HepG2 (cell line): ENCODE measurements around the gene SEPHS1. TPM values are rescaled to one million over a fixed set of nuclear protein-coding genes. Genes with fewer than 3 reads are reported as not detected.
A peak's percentile ranks its signal among the peaks of the same experiment; 100 is the strongest.

ENCODE experiments used
- ATAC-seq: fragments of 200-7000 bp; cut with Tn5 transposase; 3 replicates; pipeline ENCODE4 v1.9.1; 2020; ENCODE audit warnings: mild to moderate bottlenecking, moderate library complexity
- BruUV-seq: library from RNA; stranded (reverse); fragments of 400-500 nt; replicated peaks from 2 replicates; lab custom pipeline; 2021; lab: Mats Ljungman, UMichigan
- CTCF ChIA-PET: fragments of 300-600 bp; formaldehyde crosslinking; extraction: SDS; loops from one replicate; lab custom pipeline; 2021; ENCODE audit warnings: low total read pairs, inconsistent platforms, low intra/inter-chr PET ratio; lab: Yijun Ruan, JAX
- POLR2A ChIA-PET: fragments of 350-600 bp; sonication (Branson Sonifier 250); formaldehyde crosslinking; loops from one replicate; lab custom pipeline; 2020; ENCODE audit warnings: antibody characterized with exemption, inconsistent platforms; lab: Yijun Ruan, JAX
- DNase-seq: peaks from one replicate; pipeline ENCODE4 v3.0.0-alpha.2; 2015; ENCODE audit warnings: low spot score
- FAIRE-seq: peaks from 3 replicates; lab custom pipeline; 2011; peaks lifted over from hg19 to GRCh38; lab: Jason Lieb, UNC
- H2AFZ ChIP-seq: one replicate; pipeline ENCODE4 v1.6.1; 2011; ENCODE audit warnings: low read length, inconsistent platforms
- H3K27ac ChIP-seq: fragments of 300-600 bp; 3 replicates; pipeline ENCODE4 v1.8.0; 2011; ENCODE audit warnings: mixed run types, mild to moderate bottlenecking, mixed read lengths, low read length, inconsistent platforms; ENCODE audit not compliant: insufficient read depth; ENCODE audit errors: extremely low read length
- H3K27me3 ChIP-seq, 2 experiments: fragments of 200-600 bp in 1 of 2; 2 replicates in 1 of 2; 3 replicates in 1 of 2; pipeline versions ENCODE4 v1.6.0 to v1.8.0; 2011; ENCODE audit warnings: low read length in 2 of 2, mild to moderate bottlenecking in 2 of 2, moderate library complexity in 2 of 2, inconsistent platforms in 1 of 2; ENCODE audit not compliant: insufficient read depth in 2 of 2, control insufficient read depth in 1 of 2
- H3K36me3 ChIP-seq, 2 experiments: fragments of 200-600 bp in 1 of 2; replicated peaks in 1 of 2; 2 replicates in 1 of 2; 3 replicates in 1 of 2; pipeline versions ENCODE4 v1.5.1 to v1.8.0; 2011; ENCODE audit warnings: low read length in 2 of 2, inconsistent platforms in 1 of 2; ENCODE audit not compliant: insufficient read depth in 2 of 2, control insufficient read depth in 1 of 2
- H3K4me1 ChIP-seq: 2 replicates; pipeline ENCODE4 v1.5.1; 2012; ENCODE audit warnings: low read length, inconsistent platforms; ENCODE audit not compliant: insufficient read depth
- H3K4me2 ChIP-seq: 2 replicates; pipeline ENCODE4 v1.6.0; 2011; ENCODE audit warnings: low read depth, low read length, inconsistent platforms
- H3K4me3 ChIP-seq, 3 experiments: fragments of 200-600 bp in 1 of 3; sonication (generic), shearing (Covaris generic) in 1 of 3; replicated peaks in 1 of 3; 2 replicates each; pipeline ENCODE4 v1.5.1; 2011 to 2016; ENCODE audit warnings: low read length in 3 of 3, inconsistent platforms in 2 of 3, low read depth in 2 of 3, mild to moderate bottlenecking in 2 of 3, control low read depth in 1 of 3, mixed read lengths in 1 of 3; ENCODE audit not compliant: insufficient read depth in 1 of 3
- H3K79me2 ChIP-seq: one replicate; pipeline ENCODE4 v1.6.1; 2011; ENCODE audit warnings: low read length, inconsistent platforms; ENCODE audit not compliant: insufficient read depth
- H3K9ac ChIP-seq: 2 replicates; pipeline ENCODE4 v1.6.0; 2011; ENCODE audit warnings: mild to moderate bottlenecking, low read depth, low read length, inconsistent platforms; ENCODE audit not compliant: insufficient read depth
- H3K9me3 ChIP-seq: 2 replicates; pipeline ENCODE4 v1.5.1; 2012; ENCODE audit warnings: mild to moderate bottlenecking, low read length
- H4K20me1 ChIP-seq: 2 replicates; pipeline ENCODE4 v1.6.0; 2011; ENCODE audit warnings: inconsistent platforms, mild to moderate bottlenecking, low read length, moderate library complexity; ENCODE audit not compliant: insufficient read depth
- ATM ChIP-seq: fragments of 450-650 bp; IDR thresholded peaks from 2 replicates; pipeline ENCODE4 v1.7.1; 2017; ENCODE audit warnings: mild to moderate bottlenecking, borderline replicate concordance
- DNMT3B ChIP-seq: conservative IDR thresholded peaks from 2 replicates; pipeline ENCODE4 v1.6.1; 2016; ENCODE audit warnings: missing biosample characterization, control low read depth
- HNRNPK ChIP-seq: fragments of 200-400 bp; formaldehyde crosslinking; IDR thresholded peaks from 2 replicates; pipeline ENCODE4 v1.6.1; 2018; ENCODE audit warnings: low read length, low read depth, moderate library complexity, mild to moderate bottlenecking; ENCODE audit not compliant: poor library complexity, severe bottlenecking
- NCOA2 ChIP-seq: sonication (generic); formaldehyde crosslinking; IDR thresholded peaks from 2 replicates; pipeline ENCODE4 v1.8.0; 2022; ENCODE audit warnings: inconsistent platforms
- NR2F6 ChIP-seq, 2 experiments: IDR thresholded peaks; 2 replicates each; pipeline ENCODE4 v1.6.1; 2016; ENCODE audit warnings: antibody characterized with exemption in 1 of 2, mild to moderate bottlenecking in 1 of 2
- POGZ ChIP-seq: sonication (generic); formaldehyde crosslinking; IDR thresholded peaks from 2 replicates; pipeline ENCODE4 v1.4.0; 2020; ENCODE audit warnings: mild to moderate bottlenecking, missing genetic modification reagents
- RAD21 ChIP-seq: fragments of 450-650 bp; formaldehyde crosslinking; IDR thresholded peaks from 2 replicates; pipeline ENCODE4 v1.5.0; 2020; ENCODE audit warnings: mild to moderate bottlenecking
- RBM22 ChIP-seq: fragments of 200-400 bp; formaldehyde crosslinking; optimal IDR thresholded peaks from 2 replicates; pipeline ENCODE3; 2017; ENCODE audit warnings: mild to moderate bottlenecking, low read length, moderate library complexity
- SALL1 ChIP-seq: sonication (generic); formaldehyde crosslinking; IDR thresholded peaks from 2 replicates; pipeline ENCODE4 v1.8.0; 2022; ENCODE audit warnings: mild to moderate bottlenecking, missing genetic modification reagents
- SIX1 ChIP-seq: sonication (generic); formaldehyde crosslinking; IDR thresholded peaks from 2 replicates; pipeline ENCODE4 v1.4.0; 2020; ENCODE audit warnings: missing genetic modification reagents, borderline replicate concordance
- SNAPC2 ChIP-seq: sonication (generic); formaldehyde crosslinking; IDR thresholded peaks from 2 replicates; pipeline ENCODE4 v1.8.1; 2022; ENCODE audit warnings: mild to moderate bottlenecking, missing genetic modification reagents
- SP4 ChIP-seq: sonication (generic); formaldehyde crosslinking; IDR thresholded peaks from 2 replicates; pipeline ENCODE4 v1.8.1; 2023; ENCODE audit warnings: mild to moderate bottlenecking, missing genetic modification reagents
- UBTF ChIP-seq: sonication (generic); formaldehyde crosslinking; IDR thresholded peaks from 2 replicates; pipeline ENCODE4 v1.4.0; 2020; ENCODE audit warnings: mild to moderate bottlenecking, missing genetic modification reagents
- ZFP62 ChIP-seq: sonication (generic); formaldehyde crosslinking; IDR thresholded peaks from 2 replicates; pipeline ENCODE4 v1.4.0; 2020; ENCODE audit warnings: missing genetic modification reagents
- ZNF446 ChIP-seq: sonication (generic); formaldehyde crosslinking; IDR thresholded peaks from 2 replicates; pipeline ENCODE4 v1.5.0; 2020; ENCODE audit warnings: mild to moderate bottlenecking, missing genetic modification reagents
- ZNF788 ChIP-seq: sonication (generic); formaldehyde crosslinking; IDR thresholded peaks from 2 replicates; pipeline ENCODE4 v1.5.0; 2020; ENCODE audit warnings: mild to moderate bottlenecking, missing genetic modification reagents, borderline replicate concordance
- WGBS: methylation state at CpG from one replicate; pipeline ENCODE4 v1.1.6; 2017; ENCODE audit warnings: low lambda C conversion rate; 5-methylcytosine and 5-hydroxymethylcytosine counted together
- in situ Hi-C: cut with HindIII; loops from 2 replicates; pipeline ENCODE4 v1.10.0; 2017; ENCODE audit warnings: low pct_unique_long_range_greater_than_20kb; ENCODE audit not compliant: extremely low pct_ligation_motif_present
- intact Hi-C: fragments of 100-400 bp; cut with micrococcal nuclease; formaldehyde crosslinking; loops from one replicate; pipeline ENCODE4 v1.10.0; 2022; ENCODE audit not compliant: unreplicated experiment
- polyA plus RNA-seq, 8 experiments: library from polyadenylated mRNA; depleted of rRNA in 3 of 8; stranded (reverse) in 7 of 8; unstranded in 1 of 8; fragments of >200 nt; fragmentation: Illumina TruSeq in 4 of 8; extraction: Trizol in 4 of 8; gene quantifications; 2 replicates each; pipeline versions ENCODE4 v1.2.1 to v1.2.3, GENCODE V29; 2011 to 2016; ENCODE audit warnings: low read depth in 4 of 8, missing spikeins in 1 of 8, mixed read lengths in 1 of 8; ENCODE audit not compliant: insufficient read depth in 1 of 8
- total RNA-seq, 5 experiments: library from RNA; depleted of rRNA; stranded (reverse); fragments of >200 nt; fragmentation: Illumina TruSeq; extraction: Trizol; gene quantifications; 2 replicates each; pipeline ENCODE4 v1.2.3, GENCODE V29; 2016; ENCODE audit warnings: low read depth in 1 of 5
- TF ChIP-seq, protein P1 (sequence below): sonication (generic); formaldehyde crosslinking; IDR thresholded peaks from 2 replicates; pipeline ENCODE4 v1.5.0; 2020; ENCODE audit warnings: missing genetic modification reagents
- TF ChIP-seq, protein P2 (sequence below): IDR thresholded peaks from 2 replicates; pipeline ENCODE4 v1.6.1; 2018; ENCODE audit warnings: missing genetic modification reagents
- TF ChIP-seq, protein P3 (sequence below): sonication (generic); formaldehyde crosslinking; IDR thresholded peaks from 2 replicates; pipeline ENCODE4 v1.4.0; 2020; ENCODE audit warnings: missing genetic modification reagents

SEPHS1 gene
- total and polyA plus RNA-seq, 2 of the 13 experiments (the other 11 are each of a cell fraction or from before 2014, with no cell fraction given), result 57.8 to 61.5 TPM

DNA sequence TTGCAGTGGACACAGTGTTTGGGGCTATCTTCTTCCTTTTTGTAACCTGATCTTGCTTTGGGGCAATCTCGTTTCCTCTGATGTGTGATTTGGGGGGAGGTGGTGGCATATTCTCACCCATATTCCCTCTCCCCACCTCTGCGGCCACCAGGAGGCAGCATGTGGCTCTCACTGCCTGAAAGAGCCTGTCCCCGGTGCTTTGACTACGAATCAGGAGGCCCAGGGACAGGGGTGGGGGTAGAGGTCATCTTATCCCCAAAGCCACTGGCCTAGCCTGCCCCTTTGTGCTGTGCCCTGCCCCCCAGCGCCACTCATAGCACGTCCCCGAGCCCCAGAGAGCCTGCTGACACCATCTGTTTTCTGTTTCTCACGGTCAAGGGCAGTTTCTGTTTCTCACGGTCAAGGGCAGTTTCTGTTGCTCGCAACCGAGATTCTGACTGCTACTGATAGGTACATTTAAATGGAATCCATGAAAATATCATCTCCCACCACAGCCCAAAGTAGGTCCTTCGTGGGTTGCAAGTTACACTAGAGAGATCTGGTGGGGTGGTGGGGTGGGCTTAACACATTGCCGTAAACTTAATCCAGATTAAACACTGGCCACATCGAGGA, 76.4 kb downstream of the SEPHS1 start:
- Histone ChIP-seq H2AFZ (peak overlapping the region; percentile 88), H3K9ac (peak overlapping the region; percentile 57), H3K27me3 (no peaks in the 10 kb centered on the region), H3K4me3 (peak overlapping the region; percentile 59 to 71 (median 66)), H3K79me2 (no peaks in the 10 kb centered on the region), H4K20me1 (no peaks in the 10 kb centered on the region), H3K36me3 (no peaks in the 10 kb centered on the region), H3K4me2 (peak overlapping the region; percentile 92), H3K4me1 (peaks cover 25% of the 10 kb centered on the region), H3K27ac (peak overlapping the region; percentile 64), H3K9me3 (no peaks in the 10 kb centered on the region)
- WGBS, result 0% methylated on average over 12 of the region's 14 CpGs
- FAIRE-seq, result peak; percentile 83
- no TSS peak for BruUV-seq
- ATAC-seq, result peak; percentile 94
- in situ Hi-C loops (no loop called here), intact Hi-C loops (loop anchor here (1.0 to 10.0 kb wide), 5 partner anchors 31 to 167 kb away; partner anchors contain the start of genes OPTN and SEPHS1)
- ChIA-PET POLR2A (interaction anchor here (0.6 to 6.0 kb wide), 7 partner anchors 9 to 78 kb away, joined by 3 to 109 read pairs (median 5); partner anchors contain the start of gene PHYH), CTCF (interaction anchor here (0.7 to 2.7 kb wide), 4 partner anchors 28 to 132 kb away, joined by 3 to 37 read pairs (median 7); partner anchors contain the start of gene PHYH)
- DNase-seq, result peak; percentile 77
- TF ChIP-seq DNMT3B (CRISPR knock-in tag) (no peak), NCOA2 (CRISPR knock-in tag) (peak; percentile 14; the same call in 1 of the 2 replicates), HNRNPK (no peak), ATM (no peak), POGZ (CRISPR knock-in tag) (peak; percentile 68), UBTF (peak; percentile 53; the same call in 1 of the 2 replicates), SALL1 (peak; percentile 74), SNAPC2 (CRISPR knock-in tag) (no peak), SIX1 (CRISPR knock-in tag) (peak; percentile 52; the same call in 1 of the 2 replicates), ZFP62 (CRISPR knock-in tag) (no peak), ZNF446 (CRISPR knock-in tag) (no peak), ZNF788 (CRISPR knock-in tag) (peak; percentile 88), RAD21 (CRISPR knock-in tag) (peak; percentile 81), NR2F6 (IDR thresholded peaks at IDR 0.05) (peak; percentile 90), NR2F6 (CRISPR knock-in tag; IDR thresholded peaks at IDR 0.05) (peak; percentile 91), SP4 (CRISPR knock-in tag) (peak; percentile 62; the same call in 1 of the 2 replicates), RBM22 (no peak)
- TF ChIP-seq, protein P1, sequence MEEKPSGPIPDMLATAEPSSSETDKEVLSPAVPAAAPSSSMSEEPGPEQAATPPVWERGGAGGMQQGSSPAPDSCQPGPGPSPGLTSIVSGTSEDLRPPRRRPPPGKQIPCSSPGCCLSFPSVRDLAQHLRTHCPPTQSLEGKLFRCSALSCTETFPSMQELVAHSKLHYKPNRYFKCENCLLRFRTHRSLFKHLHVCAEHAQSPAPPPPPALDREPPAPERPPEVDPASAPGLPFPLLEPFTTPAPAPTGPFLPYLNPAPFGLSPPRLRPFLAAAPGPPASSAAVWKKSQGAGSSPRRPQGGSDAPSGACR, result 0 out of 2 replicates have a peak, but pooled peaks have one; percentile 26
- TF ChIP-seq, protein P2, sequence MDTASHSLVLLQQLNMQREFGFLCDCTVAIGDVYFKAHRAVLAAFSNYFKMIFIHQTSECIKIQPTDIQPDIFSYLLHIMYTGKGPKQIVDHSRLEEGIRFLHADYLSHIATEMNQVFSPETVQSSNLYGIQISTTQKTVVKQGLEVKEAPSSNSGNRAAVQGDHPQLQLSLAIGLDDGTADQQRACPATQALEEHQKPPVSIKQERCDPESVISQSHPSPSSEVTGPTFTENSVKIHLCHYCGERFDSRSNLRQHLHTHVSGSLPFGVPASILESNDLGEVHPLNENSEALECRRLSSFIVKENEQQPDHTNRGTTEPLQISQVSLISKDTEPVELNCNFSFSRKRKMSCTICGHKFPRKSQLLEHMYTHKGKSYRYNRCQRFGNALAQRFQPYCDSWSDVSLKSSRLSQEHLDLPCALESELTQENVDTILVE (CRISPR knock-in tag), result no peak
- TF ChIP-seq, protein P3, sequence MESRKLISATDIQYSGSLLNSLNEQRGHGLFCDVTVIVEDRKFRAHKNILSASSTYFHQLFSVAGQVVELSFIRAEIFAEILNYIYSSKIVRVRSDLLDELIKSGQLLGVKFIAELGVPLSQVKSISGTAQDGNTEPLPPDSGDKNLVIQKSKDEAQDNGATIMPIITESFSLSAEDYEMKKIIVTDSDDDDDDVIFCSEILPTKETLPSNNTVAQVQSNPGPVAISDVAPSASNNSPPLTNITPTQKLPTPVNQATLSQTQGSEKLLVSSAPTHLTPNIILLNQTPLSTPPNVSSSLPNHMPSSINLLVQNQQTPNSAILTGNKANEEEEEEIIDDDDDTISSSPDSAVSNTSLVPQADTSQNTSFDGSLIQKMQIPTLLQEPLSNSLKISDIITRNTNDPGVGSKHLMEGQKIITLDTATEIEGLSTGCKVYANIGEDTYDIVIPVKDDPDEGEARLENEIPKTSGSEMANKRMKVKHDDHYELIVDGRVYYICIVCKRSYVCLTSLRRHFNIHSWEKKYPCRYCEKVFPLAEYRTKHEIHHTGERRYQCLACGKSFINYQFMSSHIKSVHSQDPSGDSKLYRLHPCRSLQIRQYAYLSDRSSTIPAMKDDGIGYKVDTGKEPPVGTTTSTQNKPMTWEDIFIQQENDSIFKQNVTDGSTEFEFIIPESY (CRISPR knock-in tag), result peak; percentile 49; the same call in 1 of the 2 replicates
